ENCODE data around the gene TNPO2.
A peak's percentile ranks its signal among the peaks of the same experiment; 100 is the strongest.

The TNPO2 gene

GRCh38 chr19:12752056-12752781, 28.5 kb upstream of the TNPO2 start:
- H3K36me3 Mint-ChIP-seq = peaks cover 12% of the 10 kb centered on the region
- H3K27ac Mint-ChIP-seq = no peak overlapping the region
- H3K9me3 Mint-ChIP-seq = peaks cover 5% of the 10 kb centered on the region
- H3K27me3 Mint-ChIP-seq = peaks cover 35% of the 10 kb centered on the region
- H3K4me1 Mint-ChIP-seq = peaks cover 6% of the 10 kb centered on the region
- ATAC-seq (ENCODE audit: low read depth) (no peak), DNase-seq (ENCODE audit: low spot score in 2 of 2) (no peak)
- H3K4me3 Mint-ChIP-seq = no peak overlapping the region

GRCh38 chr19:12751635-12752034, 27.9 kb upstream of the TNPO2 start, which contains the start of gene BEST2:
Gene BEST2, plus strand, starts transcription at chr19:12751791. Its CDS starts 802 bp downstream, at chr19:12752593.
- peaks cover 14% of the 10 kb centered on the region for H3K36me3 Mint-ChIP-seq
- DNase-seq (ENCODE audit: low spot score in 2 of 2) = no peak
- ATAC-seq (ENCODE audit: low read depth) = no peak
- peaks cover 5% of the 10 kb centered on the region for H3K9me3 Mint-ChIP-seq
- H3K27ac Mint-ChIP-seq = no peak within 1 kb of the TSS
- no peak within 1 kb of the TSS for H3K4me3 Mint-ChIP-seq
- peaks cover 6% of the 10 kb centered on the region for H3K4me1 Mint-ChIP-seq
- H3K27me3 Mint-ChIP-seq = peaks cover 35% of the 10 kb centered on the region

GRCh38 chr19:12750851-12751250, 27.1 kb upstream of the TNPO2 start:
- Mint-ChIP-seq H3K4me3 (no peak overlapping the region), H3K27ac (no peak overlapping the region), H3K36me3 (peaks cover 18% of the 10 kb centered on the region), H3K9me3 (peaks cover 5% of the 10 kb centered on the region), H3K27me3 (peaks cover 30% of the 10 kb centered on the region), H3K4me1 (peaks cover 6% of the 10 kb centered on the region)
- no peak for DNase-seq (ENCODE audit: low spot score in 2 of 2)
- no peak for ATAC-seq (ENCODE audit: low read depth)

GRCh38 chr19:12749938-12750521, 26.3 kb upstream of the TNPO2 start:
- H3K9me3 Mint-ChIP-seq = peaks cover 5% of the 10 kb centered on the region

GRCh38 chr19:12748489-12748888, 24.8 kb upstream of the TNPO2 start:
- DNase-seq (ENCODE audit: low spot score in 2 of 2) (no peak), ATAC-seq (ENCODE audit: low read depth) (no peak)

More at GRCh38 chr19:12749938-12750521, 26.3 kb upstream of the TNPO2 start:
- Mint-ChIP-seq H3K4me3 (peak overlapping the region; percentile 64), H3K27ac (peak overlapping the region; percentile 35), H3K4me1 (peaks cover 6% of the 10 kb centered on the region), H3K27me3 (peaks cover 24% of the 10 kb centered on the region), H3K36me3 (peaks cover 23% of the 10 kb centered on the region)
- ATAC-seq (ENCODE audit: low read depth) = peak; percentile 44
- no peak for DNase-seq (ENCODE audit: low spot score in 2 of 2)

GRCh38 chr19:12745166-12745897, 21.6 kb upstream of the TNPO2 start:
- H3K4me3 Mint-ChIP-seq = no peak overlapping the region
- H3K9me3 Mint-ChIP-seq = peaks cover 5% of the 10 kb centered on the region
- ATAC-seq (ENCODE audit: low read depth) (no peak), DNase-seq (ENCODE audit: low spot score in 2 of 2) (no peak)
- H3K27me3 Mint-ChIP-seq = peaks cover 7% of the 10 kb centered on the region
- peaks cover 35% of the 10 kb centered on the region for H3K36me3 Mint-ChIP-seq
- H3K27ac Mint-ChIP-seq = no peak overlapping the region
- H3K4me1 Mint-ChIP-seq = peaks cover 6% of the 10 kb centered on the region

More at GRCh38 chr19:12748489-12748888, 24.8 kb upstream of the TNPO2 start:
- H3K27me3 Mint-ChIP-seq = peaks cover 22% of the 10 kb centered on the region
- peaks cover 5% of the 10 kb centered on the region for H3K9me3 Mint-ChIP-seq
- H3K4me1 Mint-ChIP-seq = peaks cover 6% of the 10 kb centered on the region
- H3K27ac Mint-ChIP-seq = no peak overlapping the region
- peaks cover 23% of the 10 kb centered on the region for H3K36me3 Mint-ChIP-seq
- no peak overlapping the region for H3K4me3 Mint-ChIP-seq

GRCh38 chr19:12737835-12738351, 14.2 kb upstream of the TNPO2 start:
- peak overlapping the region; percentile 100 for H3K4me3 Mint-ChIP-seq
- peaks cover 18% of the 10 kb centered on the region for H3K36me3 Mint-ChIP-seq
- no peak for ATAC-seq (ENCODE audit: low read depth)
- peak overlapping the region; percentile 96 for H3K27ac Mint-ChIP-seq
- H3K27me3 Mint-ChIP-seq = no peaks in the 10 kb centered on the region
- no peak for DNase-seq (ENCODE audit: low spot score in 2 of 2)
- H3K4me1 Mint-ChIP-seq = peaks cover 25% of the 10 kb centered on the region
- no peaks in the 10 kb centered on the region for H3K9me3 Mint-ChIP-seq

GRCh38 chr19:12736995-12737834, 13.5 kb upstream of the TNPO2 start, which contains the start of gene GET3:
Gene GET3, plus strand, starts transcription at chr19:12737497. Its CDS starts 9 bp downstream, at chr19:12737506.
- H3K4me3 Mint-ChIP-seq = peak within 1 kb of the TSS; percentile 100
- H3K4me1 Mint-ChIP-seq = peaks cover 26% of the 10 kb centered on the region
- DNase-seq (ENCODE audit: low spot score in 2 of 2) = peak; percentile 70 to 78
- peak within 1 kb of the TSS; percentile 96 for H3K27ac Mint-ChIP-seq
- no peaks in the 10 kb centered on the region for H3K9me3 Mint-ChIP-seq
- peaks cover 17% of the 10 kb centered on the region for H3K36me3 Mint-ChIP-seq
- ATAC-seq (ENCODE audit: low read depth) = peak; percentile 77
- no peaks in the 10 kb centered on the region for H3K27me3 Mint-ChIP-seq

- peak in 1 of 2 donors; percentile 52 for DNase-seq (ENCODE audit: low spot score in 2 of 2)
- Mint-ChIP-seq H3K27ac (peak overlapping the region; percentile 99), H3K36me3 (peaks cover 17% of the 10 kb centered on the region), H3K9me3 (no peaks in the 10 kb centered on the region), H3K4me1 (peaks cover 40% of the 10 kb centered on the region), H3K4me3 (peak overlapping the region; percentile 96), H3K27me3 (no peaks in the 10 kb centered on the region)
- ATAC-seq (ENCODE audit: low read depth) = peak; percentile 12
Measured at GRCh38 chr19:12733369-12734214, 9.9 kb upstream of the TNPO2 start.

- Mint-ChIP-seq H3K4me1 (peaks cover 31% of the 10 kb centered on the region), H3K9me3 (no peaks in the 10 kb centered on the region), H3K27me3 (no peaks in the 10 kb centered on the region), H3K36me3 (peaks cover 15% of the 10 kb centered on the region), H3K4me3 (no peak overlapping the region), H3K27ac (no peak overlapping the region)
- ATAC-seq (ENCODE audit: low read depth) = no peak
- DNase-seq (ENCODE audit: low spot score in 2 of 2) = no peak
Measured at GRCh38 chr19:12731337-12731736, 7.6 kb upstream of the TNPO2 start.

- H3K4me1 Mint-ChIP-seq = peaks cover 31% of the 10 kb centered on the region
- DNase-seq (ENCODE audit: low spot score in 2 of 2) (no peak), ATAC-seq (ENCODE audit: low read depth) (peak; percentile 24)
- H3K27me3 Mint-ChIP-seq = no peaks in the 10 kb centered on the region
- peaks cover 15% of the 10 kb centered on the region for H3K36me3 Mint-ChIP-seq
- H3K27ac Mint-ChIP-seq = peak overlapping the region; percentile 84
- peak overlapping the region; percentile 76 for H3K4me3 Mint-ChIP-seq
- no peaks in the 10 kb centered on the region for H3K9me3 Mint-ChIP-seq
Measured at GRCh38 chr19:12730064-12730463, 6.3 kb upstream of the TNPO2 start.

GRCh38 chr19:12727745-12728433, 4.2 kb upstream of the TNPO2 start:
- Mint-ChIP-seq H3K4me3 (no peak overlapping the region), H3K27ac (no peak overlapping the region), H3K9me3 (no peaks in the 10 kb centered on the region), H3K27me3 (no peaks in the 10 kb centered on the region), H3K36me3 (peaks cover 13% of the 10 kb centered on the region), H3K4me1 (peaks cover 35% of the 10 kb centered on the region)
- ATAC-seq (ENCODE audit: low read depth) (no peak), DNase-seq (ENCODE audit: low spot score in 2 of 2) (no peak)
